ENCODE data around the gene IRF7.

The IRF7 gene

GRCh38 chr11:608791-609251 is 6.9 kb downstream of the IRF7 start:
- DNase-seq (ENCODE audit: low spot score) (no peak), FAIRE-seq (no peak)

- no peak for FAIRE-seq
- no peak for DNase-seq (ENCODE audit: low spot score)
Measured at GRCh38 chr11:607971-608659, 7.6 kb downstream of the IRF7 start.

DNA sequence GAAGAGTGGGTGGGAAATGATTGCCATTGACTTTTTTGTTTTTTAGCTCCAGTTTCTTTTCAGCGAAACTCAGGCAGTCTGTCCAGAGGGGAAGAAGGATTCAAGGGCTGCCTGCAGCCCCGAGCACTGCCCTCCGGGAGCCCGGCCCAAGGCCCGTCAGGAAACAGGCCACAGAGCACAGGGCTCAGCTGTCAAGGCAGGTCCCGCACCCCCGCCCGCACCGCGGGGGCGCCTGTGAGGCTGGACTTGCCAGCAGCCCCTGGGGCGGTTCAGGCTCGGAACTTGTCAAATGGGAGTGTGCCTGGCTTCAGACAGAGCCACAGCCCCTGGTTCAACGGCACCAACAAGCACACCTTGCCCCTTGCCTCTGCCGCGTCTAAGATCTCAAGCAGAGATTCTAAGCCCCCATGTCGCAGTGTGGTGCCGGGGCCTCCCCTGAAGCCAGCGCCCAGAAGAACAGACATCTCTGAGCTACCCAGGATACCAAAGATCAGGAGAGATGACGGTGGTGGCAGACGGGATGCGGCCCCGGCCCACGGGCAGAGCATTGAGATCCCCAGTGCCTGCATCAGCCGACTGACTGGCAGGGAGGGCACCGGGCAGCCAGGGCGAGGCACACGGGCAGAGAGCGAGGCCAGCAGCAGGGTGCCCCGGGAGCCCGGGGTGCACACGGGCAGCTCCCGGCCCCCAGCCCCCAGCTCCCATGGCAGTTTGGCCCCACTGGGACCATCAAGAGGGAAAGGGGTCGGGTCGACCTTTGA is 8.6 kb downstream of the IRF7 start:
- DNase-seq (ENCODE audit: low spot score), result no peak
- FAIRE-seq, result no peak

- FAIRE-seq (no peak), DNase-seq (ENCODE audit: low spot score) (no peak)
Measured at GRCh38 chr11:606245-606644, 9.5 kb downstream of the IRF7 start.

GRCh38 chr11:605286-606129 is 10.2 kb downstream of the IRF7 start:
- FAIRE-seq, result no peak
- no peak for DNase-seq (ENCODE audit: low spot score)

DNA sequence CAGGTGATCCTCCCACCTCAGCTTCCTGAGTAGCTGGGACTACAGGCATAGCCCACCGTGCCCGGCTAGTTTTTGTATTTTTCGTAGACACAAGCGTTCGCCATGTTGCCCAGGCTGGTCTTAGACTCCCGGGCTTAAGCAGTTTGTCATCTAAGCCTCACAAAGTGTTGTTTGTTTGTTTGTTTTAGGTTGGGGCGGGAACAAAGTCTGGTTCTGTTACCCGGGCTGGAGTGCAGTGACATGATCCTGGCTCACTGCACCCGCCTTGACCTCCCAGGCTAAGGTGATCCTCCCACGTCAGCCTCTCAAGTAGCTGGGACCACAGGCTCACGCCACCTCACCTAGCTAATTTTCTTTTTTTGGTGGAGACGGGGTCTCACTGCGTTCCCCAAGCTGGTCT is 12.6 kb downstream of the IRF7 start:
- no peak for DNase-seq (ENCODE audit: low spot score)
- FAIRE-seq, result no peak

- FAIRE-seq, result no peak
- no peak for DNase-seq (ENCODE audit: low spot score)
Measured at GRCh38 chr11:601573-602245, 14.0 kb downstream of the IRF7 start.

DNA sequence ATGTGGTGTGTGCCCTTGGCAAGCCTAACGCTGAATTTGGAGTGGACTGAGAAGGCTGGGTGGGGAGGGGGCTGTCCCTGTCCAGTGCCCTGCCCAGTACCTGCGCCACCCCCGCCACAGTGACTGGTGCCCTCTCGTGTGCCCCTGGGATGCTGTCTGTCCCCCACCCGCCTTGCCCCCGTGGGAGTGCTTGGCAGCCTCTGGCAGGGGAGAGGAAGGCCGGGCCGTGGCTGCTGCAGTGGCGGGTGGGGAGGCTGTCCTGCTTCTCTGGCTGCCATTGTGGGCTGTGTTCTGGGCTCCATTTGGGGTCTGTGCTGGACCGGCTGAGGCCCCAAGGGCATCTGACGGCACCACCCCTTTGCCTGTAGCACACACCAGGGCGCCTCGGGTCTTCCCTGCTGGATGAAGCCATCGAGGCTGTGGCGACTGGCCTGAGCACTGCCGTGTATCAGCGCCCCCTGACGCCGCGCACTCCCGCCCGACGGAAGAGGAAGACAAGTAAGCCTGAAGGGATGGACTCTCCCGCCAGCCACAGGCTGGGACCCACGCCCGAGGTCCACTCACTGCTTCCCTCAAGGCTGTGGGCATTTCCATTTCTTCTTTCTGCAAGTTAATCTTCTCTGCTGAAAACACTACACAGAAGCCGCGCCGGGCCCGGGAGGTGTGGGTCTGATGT is 17.6 kb downstream of the IRF7 start:
- no peak for FAIRE-seq
- DNase-seq (ENCODE audit: low spot score), result no peak

DNA sequence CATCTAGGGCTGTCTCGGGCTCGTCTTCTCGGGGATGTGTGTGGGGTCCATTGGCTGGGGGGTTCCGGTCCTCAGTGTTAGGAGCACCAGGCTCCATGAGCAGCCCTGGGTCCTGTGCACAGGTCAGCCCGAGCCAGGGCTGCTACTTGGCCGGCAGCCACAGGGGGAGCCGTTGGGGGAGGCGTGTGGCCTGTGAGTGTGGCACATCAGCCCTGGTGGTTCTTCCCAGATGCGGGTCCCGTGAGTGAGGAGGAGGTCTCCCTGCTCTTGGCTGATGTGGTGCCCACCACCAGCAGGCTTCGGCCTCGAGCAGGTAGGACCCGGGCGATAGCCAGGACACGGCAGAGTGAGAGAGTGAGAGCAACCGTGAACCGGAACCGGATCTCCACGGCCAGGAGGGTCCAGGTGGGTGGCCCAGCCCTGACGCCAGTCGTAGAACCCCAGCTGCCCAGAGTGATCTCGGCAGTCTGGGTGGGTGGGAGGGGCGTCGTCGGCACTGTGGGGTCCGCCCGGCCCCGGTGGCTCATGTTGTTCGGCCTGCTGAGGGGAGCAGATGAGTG is 18.5 kb downstream of the IRF7 start:
- DNase-seq (ENCODE audit: low spot score) (no peak), FAIRE-seq (no peak)

DNA sequence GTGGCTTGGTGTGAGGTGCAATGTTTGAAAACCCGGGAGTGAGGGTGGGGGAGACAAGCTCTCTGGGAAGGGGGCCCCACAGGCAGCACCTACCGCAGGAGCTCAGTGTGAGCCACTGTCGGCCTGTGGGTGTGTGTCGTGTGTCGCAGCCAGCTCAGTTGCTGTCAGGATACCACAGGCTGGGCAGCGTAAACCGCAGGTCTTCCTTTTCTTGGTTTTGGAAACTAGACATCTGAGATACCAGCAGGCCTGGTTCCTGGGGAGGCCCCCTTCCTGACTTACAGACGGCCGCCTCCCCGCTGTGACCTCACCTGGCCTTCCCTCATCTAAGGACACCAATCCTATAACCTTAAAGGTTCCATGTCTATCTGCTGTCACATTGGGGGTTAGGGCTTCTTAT is 19.4 kb downstream of the IRF7 start:
- FAIRE-seq, result no peak

DNA sequence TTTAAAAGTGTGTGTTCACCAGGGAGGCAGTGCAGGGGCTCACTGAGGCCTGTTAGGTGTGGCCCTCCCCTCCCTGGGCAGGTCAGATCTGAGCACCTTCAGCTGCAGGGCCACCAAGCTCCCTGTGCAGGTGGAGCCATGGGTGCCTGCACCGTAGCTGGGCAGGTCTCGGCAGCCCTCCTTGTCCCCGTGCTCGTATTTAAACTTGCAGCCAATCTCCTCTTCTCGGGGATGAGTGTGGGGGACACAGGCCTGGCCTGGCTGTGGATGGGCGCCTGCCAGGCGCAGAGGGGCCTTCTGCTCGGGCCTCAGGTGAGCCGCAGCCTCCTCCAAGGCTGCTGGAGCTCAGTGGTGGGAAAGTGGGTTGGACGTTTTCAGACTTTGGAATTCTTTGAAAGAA is 20.4 kb downstream of the IRF7 start:
- no peak for DNase-seq (ENCODE audit: low spot score)

More for the DNA sequence above, 19.4 kb downstream of the IRF7 start:
- DNase-seq (ENCODE audit: low spot score), result no peak

DNA sequence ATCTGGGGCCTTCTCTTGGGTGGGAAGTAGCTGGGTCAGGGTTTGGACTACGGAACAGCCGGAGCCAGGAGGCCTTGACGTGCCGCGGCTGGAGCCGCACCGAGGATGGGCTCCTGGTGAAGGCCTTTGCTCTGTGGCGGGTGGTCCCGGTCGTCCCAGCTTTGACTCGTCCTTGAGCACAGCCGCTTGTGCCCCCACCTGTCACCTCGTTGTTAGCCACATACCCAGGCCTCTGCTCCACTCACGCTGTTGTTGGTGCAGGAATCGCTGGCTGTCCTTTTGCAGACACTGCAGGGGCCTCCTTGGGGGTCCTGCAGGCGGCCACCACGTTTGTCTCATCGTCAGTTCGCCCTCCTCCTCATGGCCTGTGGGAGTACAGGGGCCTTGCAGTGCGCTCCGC is 22.4 kb downstream of the IRF7 start:
- DNase-seq (ENCODE audit: low spot score) (no peak), FAIRE-seq (no peak)

More for the DNA sequence above, 20.4 kb downstream of the IRF7 start:
- FAIRE-seq, result no peak

- FAIRE-seq (no peak), DNase-seq (ENCODE audit: low spot score) (no peak)
Measured at GRCh38 chr11:592918-593317, 22.8 kb downstream of the IRF7 start.

DNA sequence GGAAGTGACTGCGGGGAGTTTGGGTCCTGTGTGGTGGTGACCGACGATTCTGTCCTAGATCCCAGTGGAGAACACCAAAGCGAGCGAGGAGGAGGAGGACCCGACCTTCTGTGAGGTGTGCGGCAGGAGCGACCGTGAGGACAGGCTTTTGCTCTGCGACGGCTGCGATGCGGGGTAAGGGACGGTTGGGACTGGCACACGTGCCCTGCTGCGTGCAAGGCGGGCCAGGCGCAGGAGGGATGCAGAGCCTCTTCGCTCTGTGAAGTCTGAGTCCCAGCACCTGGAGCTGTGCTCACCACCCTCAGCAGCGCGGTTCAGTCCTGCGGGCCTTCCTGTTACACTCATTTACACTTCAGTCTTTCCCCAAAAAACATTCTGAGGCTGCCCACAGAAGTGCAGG is 23.2 kb downstream of the IRF7 start:
- DNase-seq (ENCODE audit: low spot score), result no peak
- FAIRE-seq, result no peak

- no peak for DNase-seq (ENCODE audit: low spot score)
- FAIRE-seq, result no peak
Measured at GRCh38 chr11:590997-591396, 24.8 kb downstream of the IRF7 start.

GRCh38 chr11:589798-590197 is 26.0 kb downstream of the IRF7 start:
- DNase-seq (ENCODE audit: low spot score) (no peak), FAIRE-seq (no peak)

- DNase-seq (ENCODE audit: low spot score) (peak; percentile 92), FAIRE-seq (peak; percentile 93)
Measured at GRCh38 chr11:587978-588380, 27.8 kb downstream of the IRF7 start.

- FAIRE-seq (no peak), DNase-seq (ENCODE audit: low spot score) (no peak)
Measured at GRCh38 chr11:587546-587945, 28.2 kb downstream of the IRF7 start.

- FAIRE-seq, result no peak
- no peak for DNase-seq (ENCODE audit: low spot score)
Measured at GRCh38 chr11:586376-587316, 29.1 kb downstream of the IRF7 start.

Measured in RCC 7860 (cell line).